ENCODE results near the gene TESMIN.

TESMIN gene

GRCh38 chr11:68709062-68709461, 42.3 kb downstream of the TESMIN start:
- TF ChIP-seq, protein P1, sequence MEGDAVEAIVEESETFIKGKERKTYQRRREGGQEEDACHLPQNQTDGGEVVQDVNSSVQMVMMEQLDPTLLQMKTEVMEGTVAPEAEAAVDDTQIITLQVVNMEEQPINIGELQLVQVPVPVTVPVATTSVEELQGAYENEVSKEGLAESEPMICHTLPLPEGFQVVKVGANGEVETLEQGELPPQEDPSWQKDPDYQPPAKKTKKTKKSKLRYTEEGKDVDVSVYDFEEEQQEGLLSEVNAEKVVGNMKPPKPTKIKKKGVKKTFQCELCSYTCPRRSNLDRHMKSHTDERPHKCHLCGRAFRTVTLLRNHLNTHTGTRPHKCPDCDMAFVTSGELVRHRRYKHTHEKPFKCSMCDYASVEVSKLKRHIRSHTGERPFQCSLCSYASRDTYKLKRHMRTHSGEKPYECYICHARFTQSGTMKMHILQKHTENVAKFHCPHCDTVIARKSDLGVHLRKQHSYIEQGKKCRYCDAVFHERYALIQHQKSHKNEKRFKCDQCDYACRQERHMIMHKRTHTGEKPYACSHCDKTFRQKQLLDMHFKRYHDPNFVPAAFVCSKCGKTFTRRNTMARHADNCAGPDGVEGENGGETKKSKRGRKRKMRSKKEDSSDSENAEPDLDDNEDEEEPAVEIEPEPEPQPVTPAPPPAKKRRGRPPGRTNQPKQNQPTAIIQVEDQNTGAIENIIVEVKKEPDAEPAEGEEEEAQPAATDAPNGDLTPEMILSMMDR (IDR thresholded peaks at IDR 0.05; ENCODE audit: insufficient read depth, low read depth, low read length, missing control alignments): no peak
- DNase-seq (ENCODE audit: low read depth): no peak
- no peak overlapping the region for H3K4me3 ChIP-seq (ENCODE audit: low read length)

GRCh38 chr11:68707527-68707926, 43.8 kb downstream of the TESMIN start:
- DNase-seq (ENCODE audit: low read depth): no peak

GRCh38 chr11:68704887-68705286, 46.4 kb downstream of the TESMIN start:
- no peak overlapping the region for H3K4me3 ChIP-seq (ENCODE audit: low read length)
- DNase-seq (ENCODE audit: low read depth): no peak
- TF ChIP-seq, protein P1 (IDR thresholded peaks at IDR 0.05; ENCODE audit: insufficient read depth, low read depth, low read length, missing control alignments): no peak

More at GRCh38 chr11:68707527-68707926, 43.8 kb downstream of the TESMIN start:
- no peak overlapping the region for H3K4me3 ChIP-seq (ENCODE audit: low read length)
- TF ChIP-seq, protein P1 (IDR thresholded peaks at IDR 0.05; ENCODE audit: insufficient read depth, low read depth, low read length, missing control alignments): no peak

DNA sequence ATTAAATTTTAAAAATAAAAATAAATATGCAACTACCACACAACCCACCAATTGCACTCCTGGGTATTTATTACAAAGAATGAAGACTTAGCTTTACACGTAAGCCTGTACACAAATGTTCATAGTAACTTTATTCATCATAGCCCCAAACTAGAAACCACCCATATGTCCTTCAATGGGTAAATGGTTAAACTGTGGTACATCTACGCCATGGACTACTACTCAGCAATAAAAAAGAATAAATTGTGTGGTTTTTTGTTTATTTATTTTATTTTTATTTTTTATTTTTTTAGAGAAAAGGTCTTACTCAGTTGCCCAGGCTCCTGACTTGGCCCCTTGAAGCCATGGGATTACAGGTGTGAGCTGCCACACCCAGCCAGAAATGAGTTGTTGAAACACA, 52.3 kb downstream of the TESMIN start:
- TF ChIP-seq, protein P1 (IDR thresholded peaks at IDR 0.05; ENCODE audit: insufficient read depth, low read depth, low read length, missing control alignments): no peak
- no peak for DNase-seq (ENCODE audit: low read depth)

GRCh38 chr11:68695531-68695930, 55.8 kb downstream of the TESMIN start:
- DNase-seq (ENCODE audit: low read depth): no peak
- no peak overlapping the region for H3K4me3 ChIP-seq (ENCODE audit: low read length)

More for the DNA sequence above, 52.3 kb downstream of the TESMIN start:
- H3K4me3 ChIP-seq (ENCODE audit: low read length): no peak overlapping the region

GRCh38 chr11:68694431-68695297, 56.7 kb downstream of the TESMIN start:
- no peak for DNase-seq (ENCODE audit: low read depth)
- TF ChIP-seq, protein P1 (IDR thresholded peaks at IDR 0.05; ENCODE audit: insufficient read depth, low read depth, low read length, missing control alignments): no peak
- no peak overlapping the region for H3K4me3 ChIP-seq (ENCODE audit: low read length)

More at GRCh38 chr11:68695531-68695930, 55.8 kb downstream of the TESMIN start:
- TF ChIP-seq, protein P1 (IDR thresholded peaks at IDR 0.05; ENCODE audit: insufficient read depth, low read depth, low read length, missing control alignments): no peak
